Stimulated activated CD4-positive, alpha-beta T cell treated with anti-CD3 and anti-CD28 coated beads, TNF-alpha, amount 100 ng/mL, for 48 hours (primary cell): Measurements from ENCODE around the gene FBXO21.
"Not testable (repeated sequence)": the region's sequence is repeated elsewhere in the genome, so short reads cannot be mapped to it uniquely, and the experiment has no call there.

Experiments
- DNase-seq, 3 donors: peaks; one replicate each; pipeline ENCODE4 v3.0.0-alpha.2; 2020; ENCODE audit warnings: low read depth in 3 of 3

The FBXO21 gene

DNA sequence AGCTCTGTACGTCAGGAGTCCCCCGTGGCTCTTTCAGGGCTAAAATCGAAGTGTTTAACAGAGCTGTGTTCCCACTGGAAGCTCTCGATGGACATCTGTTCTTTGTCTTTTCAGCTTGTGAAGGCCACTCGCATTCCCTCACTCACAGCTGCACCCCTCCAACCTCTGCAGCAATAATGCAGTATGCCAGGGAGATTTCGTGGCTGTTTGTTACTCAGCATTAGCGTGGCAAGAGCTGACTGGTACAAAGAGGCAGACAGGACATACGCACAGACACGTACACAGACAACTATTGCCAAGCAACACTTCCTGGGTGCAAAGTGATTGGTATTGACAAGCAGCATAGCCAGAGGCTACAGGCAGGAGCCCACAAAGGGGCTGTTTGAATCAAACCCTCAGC, 11.8 kb upstream of the FBXO21 start:
- no peak for DNase-seq

DNA sequence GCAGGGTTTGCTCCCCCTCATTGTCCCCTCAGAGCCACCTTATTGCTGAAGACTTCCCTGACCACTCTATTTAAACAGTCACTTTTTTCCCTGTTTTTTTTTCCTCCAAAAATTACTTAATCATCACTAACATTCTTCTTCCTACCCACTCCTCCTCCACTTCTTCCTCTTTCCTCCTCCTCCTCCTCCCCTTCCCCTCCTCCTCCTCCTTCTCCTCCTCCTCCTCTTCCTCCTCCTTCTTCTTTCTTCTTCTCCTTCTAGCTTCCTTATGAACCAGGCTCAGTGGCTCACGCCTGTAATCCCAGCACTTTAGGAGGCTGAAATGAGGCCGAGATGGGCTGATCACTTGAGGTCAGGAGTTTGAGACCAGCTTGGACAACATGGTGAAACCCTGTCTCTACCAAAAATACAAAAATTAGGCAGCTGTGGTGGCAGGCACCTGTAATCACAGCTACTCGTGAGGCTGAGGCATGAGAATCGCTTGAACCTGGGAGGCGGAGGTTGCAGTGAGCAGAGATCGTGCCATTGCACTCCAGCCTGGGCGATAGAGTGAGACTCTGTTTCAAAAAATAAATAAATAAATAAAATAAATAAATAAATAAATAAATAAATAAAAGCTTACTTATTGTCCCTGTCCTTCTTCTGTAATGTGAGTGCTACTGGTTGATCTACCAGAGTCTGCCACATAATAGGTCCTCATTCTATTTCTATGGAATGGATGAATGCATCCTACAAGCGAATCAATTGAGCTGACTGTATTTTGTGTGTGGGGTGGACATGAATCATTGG, 9.9 kb upstream of the FBXO21 start:
- DNase-seq = not testable (repeated sequence)

- DNase-seq = not testable (repeated sequence)
Measured at GRCh38 chr12:117196334-117196733, 6.1 kb upstream of the FBXO21 start.

DNA sequence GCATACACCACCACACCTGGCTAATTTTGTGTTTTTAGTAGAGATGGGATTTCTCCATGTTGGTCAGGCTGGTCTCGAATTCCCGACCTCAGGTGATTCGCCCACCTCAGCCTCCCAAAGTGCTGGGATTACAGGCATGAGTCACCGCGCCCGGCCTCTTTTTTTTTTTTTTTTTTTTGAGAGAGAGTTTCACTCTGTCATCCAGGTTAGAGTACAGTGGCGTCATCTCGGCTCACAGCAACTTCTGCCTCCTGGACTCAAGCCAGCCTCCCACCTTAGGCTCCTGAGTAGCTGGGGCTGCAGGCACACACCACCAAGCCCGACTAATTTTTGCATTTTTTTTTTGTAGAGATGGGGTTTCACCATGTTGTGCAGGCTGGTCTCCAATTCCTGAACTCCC, 4.8 kb upstream of the FBXO21 start:
- DNase-seq = not testable (repeated sequence)

GRCh38 chr12:117193903-117194302, 3.6 kb upstream of the FBXO21 start:
- DNase-seq = no peak

DNA sequence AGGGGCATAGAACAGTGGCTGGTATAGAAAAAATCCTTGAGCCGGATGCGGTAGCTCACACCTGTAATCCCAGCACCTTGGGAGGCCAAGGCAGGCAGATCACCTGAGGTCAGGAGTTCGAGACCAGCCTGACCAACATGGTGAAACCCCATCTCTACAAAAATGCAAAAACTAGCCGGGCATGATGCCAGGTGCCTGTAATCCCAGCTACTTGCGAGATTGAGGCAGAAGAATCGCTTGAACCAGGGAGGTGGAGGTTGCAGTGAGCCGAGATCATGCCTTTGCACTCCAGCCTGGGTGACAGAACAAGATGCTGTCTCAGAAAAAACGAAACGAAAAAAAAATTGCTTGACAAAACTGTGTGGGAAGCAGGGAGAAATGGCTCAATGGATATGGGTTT, 2.3 kb upstream of the FBXO21 start:
- not testable (repeated sequence) for DNase-seq

DNA sequence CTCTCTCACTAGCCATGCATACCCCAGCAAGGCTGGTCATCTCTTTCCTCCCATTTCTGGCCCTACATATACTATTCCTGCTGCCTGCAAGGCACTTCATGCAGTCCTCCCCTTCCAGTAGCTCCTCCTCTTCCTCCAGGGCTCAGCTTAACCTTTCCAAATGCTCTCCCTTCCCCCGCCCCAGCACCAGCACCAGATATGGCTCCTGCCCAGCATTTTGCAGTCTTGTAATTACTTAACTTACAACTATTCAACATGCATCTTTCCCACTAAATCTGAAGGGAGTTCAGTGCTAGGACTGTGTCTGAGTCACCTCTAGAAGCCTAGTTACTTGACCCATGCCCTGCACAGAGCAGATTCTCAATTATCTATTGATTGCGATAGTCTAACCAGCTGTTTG, 1.8 kb upstream of the FBXO21 start:
- no peak for DNase-seq

GRCh38 chr12:117189725-117190209, 503 bp downstream of the FBXO21 start:
- peak; percentile 5 to 20 (median 15) for DNase-seq

GRCh38 chr12:117188961-117189724, 1.1 kb downstream of the FBXO21 start:
- no peak for DNase-seq

DNA sequence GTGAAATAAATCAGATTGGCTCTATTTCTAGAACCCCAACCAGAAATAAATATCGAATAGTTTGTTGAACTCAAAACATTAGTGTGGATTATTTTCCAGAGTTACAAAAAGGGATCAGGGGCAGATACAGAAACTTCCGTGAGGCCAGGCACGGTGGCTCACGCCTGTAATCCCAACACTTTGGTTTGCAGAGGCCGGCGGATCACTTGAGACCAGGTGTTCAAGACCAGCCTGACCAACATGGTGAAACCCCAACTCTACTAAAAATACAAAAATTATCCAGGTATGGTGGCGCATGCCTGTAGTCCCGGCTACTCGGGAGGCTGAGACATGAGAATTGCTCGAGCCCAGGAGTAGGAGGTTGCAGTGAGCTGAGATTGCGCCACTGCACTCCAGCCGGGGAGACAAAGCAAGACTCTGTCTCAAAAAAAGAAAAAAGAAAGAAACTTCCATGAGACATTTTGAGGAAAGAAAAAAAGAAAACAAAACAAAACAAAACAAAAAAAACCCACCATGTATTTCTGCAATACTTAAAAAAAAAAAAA, 2.1 kb downstream of the FBXO21 start:
- no peak for DNase-seq

GRCh38 chr12:117187421-117187820, 2.8 kb downstream of the FBXO21 start:
- DNase-seq = no peak

DNA sequence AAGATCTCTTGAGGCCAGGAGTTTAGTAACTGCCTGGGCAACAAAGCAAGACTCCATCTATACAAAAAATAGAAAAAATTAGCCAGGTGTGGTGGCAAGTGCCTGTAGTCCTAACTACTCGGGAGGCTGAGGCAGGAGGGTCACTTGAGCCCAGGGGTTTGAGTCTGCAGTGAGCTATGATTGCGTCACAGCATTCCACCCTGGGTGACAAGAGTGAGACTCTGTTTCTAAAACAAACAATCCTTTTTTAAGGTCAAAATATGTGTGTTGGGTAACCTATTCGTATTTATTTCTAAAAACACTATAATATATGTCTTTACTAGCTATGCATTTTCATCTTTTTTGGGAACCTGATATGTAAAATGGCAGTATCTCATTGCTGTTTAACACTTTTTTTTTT, 7.4 kb downstream of the FBXO21 start:
- DNase-seq = no peak

GRCh38 chr12:117181468-117181843, 8.8 kb downstream of the FBXO21 start:
- DNase-seq = not testable (repeated sequence)

- no peak for DNase-seq
Measured at GRCh38 chr12:117180758-117181467, 9.4 kb downstream of the FBXO21 start.

DNA sequence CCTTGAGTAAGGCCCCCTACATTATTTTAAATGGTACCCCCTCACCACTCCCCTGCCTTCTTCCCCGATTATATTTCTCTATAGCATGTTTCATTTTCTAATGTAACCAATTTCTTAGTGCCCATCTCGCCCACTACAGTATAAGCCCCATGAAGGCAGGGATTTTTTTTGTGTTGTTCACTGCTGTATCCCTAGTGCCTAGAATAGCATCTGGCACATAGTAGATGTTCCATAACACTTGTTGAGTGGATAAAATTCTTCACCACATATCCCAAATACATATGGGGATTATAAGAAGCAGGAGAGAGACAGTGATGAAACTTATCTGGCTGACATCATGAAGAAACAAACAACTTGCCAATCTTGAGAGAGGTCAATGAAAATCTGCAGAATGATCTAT, 11.5 kb downstream of the FBXO21 start:
- DNase-seq = no peak

DNA sequence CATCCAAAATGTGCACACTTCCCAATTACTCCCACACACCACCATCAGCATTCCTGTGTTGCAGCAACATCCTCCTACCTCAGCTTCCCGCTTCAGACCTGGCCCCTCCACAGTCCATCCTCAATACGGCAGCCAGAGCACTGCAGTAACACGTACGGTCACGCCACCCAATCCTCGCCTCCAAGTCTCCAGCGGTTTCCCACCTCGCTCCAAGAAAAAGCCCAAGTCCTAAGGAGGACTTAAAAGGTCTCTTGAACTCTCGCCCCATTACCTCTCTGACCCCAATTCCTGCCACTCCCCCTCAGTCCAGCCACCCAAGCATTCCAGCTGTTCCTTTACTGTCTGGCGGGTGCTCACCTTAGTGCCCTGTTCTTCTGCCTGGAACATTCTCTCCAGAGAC, 12.0 kb downstream of the FBXO21 start:
- no peak for DNase-seq

- DNase-seq = no peak
Measured at GRCh38 chr12:117172168-117172567, 18.1 kb downstream of the FBXO21 start.

GRCh38 chr12:117171499-117172162, 18.6 kb downstream of the FBXO21 start:
- no peak for DNase-seq

GRCh38 chr12:117169548-117169947, 20.7 kb downstream of the FBXO21 start:
- DNase-seq = no peak

DNA sequence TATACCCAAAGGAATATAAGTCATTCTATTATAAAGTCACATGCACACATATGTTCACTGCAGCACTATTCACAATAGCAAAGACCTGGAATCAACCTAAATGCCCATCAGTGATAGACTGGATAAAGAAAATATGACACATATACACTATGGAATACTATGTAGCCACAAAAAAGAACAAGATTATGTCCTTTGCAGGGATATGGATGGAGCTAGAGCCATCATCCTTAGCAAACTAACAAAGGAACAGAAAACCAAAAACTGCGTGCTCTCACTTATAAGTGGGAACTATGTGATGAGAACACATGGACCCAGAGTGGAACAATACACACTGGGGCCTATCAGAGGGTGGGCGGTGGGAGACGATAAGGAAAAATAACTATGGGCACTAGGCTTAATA, 21.3 kb downstream of the FBXO21 start:
- no peak for DNase-seq

- no peak for DNase-seq
Measured at GRCh38 chr12:117167769-117168168, 22.5 kb downstream of the FBXO21 start.

DNA sequence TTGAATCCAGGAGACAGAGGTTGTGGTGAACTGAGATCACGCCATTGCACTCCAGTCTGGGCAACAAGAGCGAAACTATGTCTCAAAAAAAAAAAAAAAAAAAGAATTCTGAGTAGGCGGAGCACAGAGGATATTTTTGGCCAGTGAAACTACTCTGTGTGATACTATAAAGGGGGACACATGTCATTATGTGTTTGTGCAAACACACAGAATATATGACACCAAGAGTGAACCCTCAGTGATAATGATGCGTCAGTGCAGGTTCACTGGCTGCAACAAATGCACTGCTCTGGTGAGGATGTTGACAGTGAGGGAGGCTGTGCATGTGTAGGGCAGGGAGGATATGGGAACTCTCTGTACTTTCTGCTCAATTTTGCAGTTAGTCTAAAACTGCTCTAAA, 24.2 kb downstream of the FBXO21 start:
- DNase-seq = no peak
